ENCODE measurements around the gene GDNF.
"Not testable (repeated sequence)": the region's sequence is repeated elsewhere in the genome, so short reads cannot be mapped to it uniquely, and the experiment has no call there.

The GDNF gene

GRCh38 chr5:37839407-37840052, at the start of gene GDNF:
Gene GDNF (minus strand): TSS chr5:37840041. CDS start chr5:37834796, 5,245 bp downstream.
- H3K4me3 ChIP-seq (ENCODE audit: low read length): peak within 1 kb of the TSS; percentile 10
- TF ChIP-seq ZNF274 (IDR thresholded peaks at IDR 0.05; ENCODE audit: low read depth, low read length): no peak

GRCh38 chr5:37888476-37888875, 48.6 kb upstream of the GDNF start:
- H3K4me3 ChIP-seq (ENCODE audit: low read length): no peak overlapping the region
- TF ChIP-seq ZNF274 (IDR thresholded peaks at IDR 0.05; ENCODE audit: low read depth, low read length): no peak

GRCh38 chr5:37886242-37886905, 46.5 kb upstream of the GDNF start:
- H3K4me3 ChIP-seq (ENCODE audit: low read length): no peak overlapping the region
- TF ChIP-seq ZNF274 (IDR thresholded peaks at IDR 0.05; ENCODE audit: low read depth, low read length): no peak

GRCh38 chr5:37882636-37883035, 42.8 kb upstream of the GDNF start:
- H3K4me3 ChIP-seq (ENCODE audit: low read length): no peak overlapping the region
- no peak for TF ChIP-seq ZNF274 (IDR thresholded peaks at IDR 0.05; ENCODE audit: low read depth, low read length)

- TF ChIP-seq ZNF274 (IDR thresholded peaks at IDR 0.05; ENCODE audit: low read depth, low read length): no peak
- H3K4me3 ChIP-seq (ENCODE audit: low read length): no peak overlapping the region
These were observed 41.5 kb upstream of the GDNF start for GRCh38 chr5:37881359-37881758.

- H3K4me3 ChIP-seq (ENCODE audit: low read length): no peak overlapping the region
- TF ChIP-seq ZNF274 (IDR thresholded peaks at IDR 0.05; ENCODE audit: low read depth, low read length): no peak
These were observed 37.1 kb upstream of the GDNF start for GRCh38 chr5:37876943-37877342.

GRCh38 chr5:37876245-37876644, 36.4 kb upstream of the GDNF start:
- no peak for TF ChIP-seq ZNF274 (IDR thresholded peaks at IDR 0.05; ENCODE audit: low read depth, low read length)
- H3K4me3 ChIP-seq (ENCODE audit: low read length): no peak overlapping the region

- no peak for TF ChIP-seq ZNF274 (IDR thresholded peaks at IDR 0.05; ENCODE audit: low read depth, low read length)
- no peak overlapping the region for H3K4me3 ChIP-seq (ENCODE audit: low read length)
These were observed 35.4 kb upstream of the GDNF start for GRCh38 chr5:37875051-37875787.

GRCh38 chr5:37873988-37874387, 34.1 kb upstream of the GDNF start:
- no peak for TF ChIP-seq ZNF274 (IDR thresholded peaks at IDR 0.05; ENCODE audit: low read depth, low read length)
- H3K4me3 ChIP-seq (ENCODE audit: low read length): no peak overlapping the region

- TF ChIP-seq ZNF274 (IDR thresholded peaks at IDR 0.05; ENCODE audit: low read depth, low read length): no peak
- H3K4me3 ChIP-seq (ENCODE audit: low read length): no peak overlapping the region
These were observed 31.4 kb upstream of the GDNF start for GRCh38 chr5:37871023-37871815.

GRCh38 chr5:37869216-37869615, 29.4 kb upstream of the GDNF start:
- no peak overlapping the region for H3K4me3 ChIP-seq (ENCODE audit: low read length)
- TF ChIP-seq ZNF274 (IDR thresholded peaks at IDR 0.05; ENCODE audit: low read depth, low read length): no peak

- TF ChIP-seq ZNF274 (IDR thresholded peaks at IDR 0.05; ENCODE audit: low read depth, low read length): no peak
- H3K4me3 ChIP-seq (ENCODE audit: low read length): no peak overlapping the region
These were observed 27.8 kb upstream of the GDNF start for GRCh38 chr5:37867654-37868053.

GRCh38 chr5:37862907-37863306, 23.1 kb upstream of the GDNF start:
- not testable (repeated sequence) for H3K4me3 ChIP-seq (ENCODE audit: low read length)

- TF ChIP-seq ZNF274 (IDR thresholded peaks at IDR 0.05; ENCODE audit: low read depth, low read length): no peak
These were observed 20.4 kb upstream of the GDNF start for GRCh38 chr5:37860206-37860605.

More at GRCh38 chr5:37860206-37860605, 20.4 kb upstream of the GDNF start:
- no peak overlapping the region for H3K4me3 ChIP-seq (ENCODE audit: low read length)

All from GM08714 (cell line).